Aorta (tissue), 5 donors: ENCODE results near the gene DESI2. TPM values are rescaled to one million over a fixed set of nuclear protein-coding genes. Genes with fewer than 3 reads are reported as not detected.

ENCODE experiments used
- ATAC-seq: fragments of 200-7000 bp; cut with Tn5 transposase; one replicate; pipeline ENCODE4 v1.9.1; 2022; ENCODE audit warnings: moderate library complexity; ENCODE audit not compliant: low FRiP score
- DNase-seq, 2 donors: peaks; one replicate each; pipeline ENCODE4 v3.0.0-alpha.2; 2020
- H3K27ac ChIP-seq, 2 donors: one replicate each; pipeline ENCODE4 v1.5.1; 2013; ENCODE audit warnings: low read length in 2 of 2, mild to moderate bottlenecking in 2 of 2, moderate library complexity in 2 of 2, control low read depth in 1 of 2, inconsistent platforms in 1 of 2, low read depth in 1 of 2
- H3K27me3 ChIP-seq, 2 donors: one replicate each; pipeline ENCODE4 v1.6.1; 2013; ENCODE audit warnings: control low read depth in 1 of 2, low read length in 1 of 2, mild to moderate bottlenecking in 1 of 2, moderate library complexity in 1 of 2; ENCODE audit not compliant: insufficient read depth in 2 of 2, control insufficient read depth in 1 of 2
- H3K36me3 ChIP-seq, 2 donors: one replicate each; pipeline ENCODE4 v1.6.1; 2013; ENCODE audit warnings: control low read depth in 1 of 2, low read length in 1 of 2, mild to moderate bottlenecking in 1 of 2; ENCODE audit not compliant: insufficient read depth in 2 of 2, control insufficient read depth in 1 of 2
- H3K4me1 ChIP-seq, 2 donors: one replicate each; pipeline ENCODE4 v1.6.1; 2013; ENCODE audit warnings: low read length in 2 of 2, control low read depth in 1 of 2, mild to moderate bottlenecking in 1 of 2, moderate library complexity in 1 of 2; ENCODE audit not compliant: insufficient read depth in 2 of 2, control insufficient read depth in 1 of 2
- H3K4me3 ChIP-seq, 2 donors: one replicate each; pipeline ENCODE4 v1.5.1; 2013; ENCODE audit warnings: low read length in 2 of 2, control low read depth in 1 of 2, mild to moderate bottlenecking in 1 of 2
- H3K9me3 ChIP-seq: one replicate; pipeline ENCODE4 v1.6.1; 2013; ENCODE audit warnings: mild to moderate bottlenecking, low read length; ENCODE audit not compliant: control insufficient read depth
- WGBS, 2 donors: extraction: QIAGEN DNeasy Blood & Tissue Kit; methylation state at CpG; one replicate each; pipeline ENCODE4 v1.1.7; 2013; 5-methylcytosine and 5-hydroxymethylcytosine counted together
- intact Hi-C, 2 donors: fragments of 100-400 bp; cut with DNase I; formaldehyde crosslinking; loops; one replicate each; pipeline versions ENCODE4 v1.14.2 to v1.15.0; 2022
- long read RNA-seq, 2 donors: library from polyadenylated mRNA; unstranded; transcript quantifications; one replicate each; pipeline ENCODE4 v2.0.0, GENCODE V29; 2020 to 2021
- polyA plus RNA-seq, 2 donors: library from polyadenylated mRNA; stranded (reverse); fragments of 200-250 nt; gene quantifications; one replicate each; pipeline ENCODE4 v1.2.3, GENCODE V29; 2013
- total RNA-seq, 2 donors: library from RNA; stranded (reverse); fragmentation: NEBNext Ultra II Directional; extraction: Animal tissue kit (Norgen Biotek cat#: 25700); gene quantifications; one replicate each; pipeline ENCODE4 v1.2.1, GENCODE V29; 2021
- donor health status: healthy with polysubstance abuse.
- donor health status: Bipolar disorder and iron deficiency.
- donor health status: DM: no; HTN: no; CAD: no.
- donor health status: DM: no; HTN: no; CAD: no.
- donor health status: DM: yes; HTN: yes; CAD: no.

Gene DESI2
- total RNA-seq (10 to 100 TPM; 35.4 to 38.4 TPM), polyA plus RNA-seq (10 to 100 TPM; 14.4 to 26.5 TPM)
- long read RNA-seq, donor 1, full-length matches to known transcripts, result 4 of 11 reads
- long read RNA-seq, donor 1, partial matches to known transcripts, result 1 of 11 reads
- long read RNA-seq, donor 1, other reads (novel, unspliced or antisense), result 6 of 11 reads
- long read RNA-seq, donor 2, full-length matches to known transcripts, result 29 of 52 reads
- long read RNA-seq, donor 2, partial matches to known transcripts, result 10 of 52 reads
- long read RNA-seq, donor 2, other reads (novel, unspliced or antisense), result 13 of 52 reads

- Histone ChIP-seq H3K27me3 (no peaks in the 10 kb centered on the region), H3K36me3 (no peaks in the 10 kb centered on the region), H3K9me3 (no peaks in the 10 kb centered on the region), H3K4me1 (peaks cover 3 to 4% of the 10 kb centered on the region in 2 donors), H3K27ac (peak within 1 kb of the TSS in 1 of 2 donors; percentile 68), H3K4me3 (peak within 1 kb of the TSS; percentile 54 to 77)
- WGBS, 2 donors, result 0% methylated on average over 55 to 81 of the region's 81 CpGs
- ATAC-seq, result peak; percentile 99
- intact Hi-C loops, result loop anchor here (2.0 to 10.0 kb wide), 4 partner anchors 144 to 201 kb away; partner anchors contain the start of genes COX20 (in 2 of the 2) and ADSS2 (in 1 of the 2)
- DNase-seq, result peak; percentile 99
Observed at GRCh38 chr1:244652623-244653438, at the start of gene DESI2. TSS of gene DESI2 (plus strand) at chr1:244653126. CDS start at chr1:244653314, 188 bp downstream.

GRCh38 chr1:244603498-244603897 is 49.4 kb upstream of the DESI2 start:
- no peak for DNase-seq

GRCh38 chr1:244605835-244606370 is 47.0 kb upstream of the DESI2 start:
- 83 to 85% methylated on average over 6 of the region's 6 CpGs for WGBS, 2 donors
- no peak for DNase-seq
- ATAC-seq, result no peak
- intact Hi-C loops, result no loop called here
- H3K36me3 ChIP-seq, result no peaks in the 10 kb centered on the region
- no peaks in the 10 kb centered on the region for H3K9me3 ChIP-seq
- no peak overlapping the region for H3K4me3 ChIP-seq
- H3K4me1 ChIP-seq, result no peaks in the 10 kb centered on the region
- H3K27me3 ChIP-seq, result no peaks in the 10 kb centered on the region
- no peak overlapping the region for H3K27ac ChIP-seq

More at GRCh38 chr1:244603498-244603897, 49.4 kb upstream of the DESI2 start:
- no peaks in the 10 kb centered on the region for H3K4me1 ChIP-seq
- no peak overlapping the region for H3K27ac ChIP-seq
- no peaks in the 10 kb centered on the region for H3K27me3 ChIP-seq
- no peak for ATAC-seq
- no peak overlapping the region for H3K4me3 ChIP-seq
- intact Hi-C loops, result loop anchor here (2.0 to 5.0 kb wide), 2 partner anchors 193 to 439 kb away; no protein-coding TSS in a partner anchor
- H3K36me3 ChIP-seq, result no peaks in the 10 kb centered on the region
- no peaks in the 10 kb centered on the region for H3K9me3 ChIP-seq

DNA sequence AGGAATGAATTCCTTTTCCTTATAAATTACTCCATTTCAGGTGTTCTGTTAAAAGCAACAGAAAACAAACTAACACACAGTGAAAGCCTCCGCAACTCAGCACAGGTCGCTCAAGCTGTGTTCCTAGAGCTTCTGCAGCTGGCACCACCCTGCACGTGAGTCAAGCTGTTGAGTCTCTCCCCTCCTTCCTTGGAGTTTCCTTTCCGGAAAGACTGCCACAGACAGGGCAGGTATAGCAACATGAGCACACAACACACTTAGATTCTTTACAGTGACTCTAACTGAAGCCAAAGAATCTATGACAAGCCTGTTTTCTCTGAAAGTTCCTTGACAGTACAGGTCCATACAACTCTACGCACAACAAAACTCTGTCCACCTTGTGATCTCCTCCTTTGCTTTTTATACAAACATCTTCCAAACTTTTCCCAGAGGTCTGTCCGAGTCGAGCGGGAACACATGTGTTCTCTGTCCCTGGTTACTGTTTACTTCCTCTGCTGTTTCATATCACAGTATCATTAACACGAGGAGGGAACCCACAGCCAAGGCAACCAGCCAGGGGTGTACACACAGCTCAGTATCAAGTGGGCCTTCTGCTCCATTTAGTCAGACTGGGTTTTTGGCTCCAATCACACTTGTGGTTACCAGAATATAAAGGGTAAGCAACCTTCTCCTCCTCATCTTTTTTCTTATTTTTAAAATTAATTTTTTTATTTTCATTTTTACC is 38.7 kb upstream of the DESI2 start:
- DNase-seq, result no peak
- 76 to 77% methylated on average over 9 of the region's 9 CpGs for WGBS, 2 donors
- Histone ChIP-seq H3K36me3 (no peaks in the 10 kb centered on the region), H3K9me3 (no peaks in the 10 kb centered on the region), H3K27me3 (no peaks in the 10 kb centered on the region), H3K4me3 (no peak overlapping the region), H3K27ac (no peak overlapping the region), H3K4me1 (no peaks in the 10 kb centered on the region)
- intact Hi-C loops, result no loop called here
- no peak for ATAC-seq

DNA sequence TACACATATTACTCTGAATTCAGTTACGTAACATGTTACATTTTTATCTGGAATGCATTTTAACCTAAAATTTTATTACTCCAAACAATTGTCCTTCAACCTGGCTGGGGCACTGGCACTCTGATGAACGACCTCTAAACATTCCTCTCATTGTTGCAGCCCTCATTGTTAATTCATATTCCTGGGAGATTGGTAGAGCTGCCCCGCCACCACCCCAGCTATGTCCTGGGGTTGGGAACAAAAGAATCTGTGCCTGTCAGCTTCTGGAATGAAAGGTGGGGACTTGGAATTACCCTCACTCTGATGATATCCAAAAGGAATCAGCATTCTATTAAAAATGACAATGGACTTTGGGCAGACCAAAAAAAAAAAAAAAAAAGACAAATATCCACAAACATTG is 38.0 kb upstream of the DESI2 start:
- intact Hi-C loops, result no loop called here
- H3K36me3 ChIP-seq, result no peaks in the 10 kb centered on the region
- WGBS, 2 donors, result 42 to 43% methylated on average over 3 of the region's 3 CpGs
- H3K4me1 ChIP-seq, result no peaks in the 10 kb centered on the region
- no peaks in the 10 kb centered on the region for H3K27me3 ChIP-seq
- no peak overlapping the region for H3K4me3 ChIP-seq
- DNase-seq (no peak), ATAC-seq (no peak)
- H3K27ac ChIP-seq, result no peak overlapping the region
- no peaks in the 10 kb centered on the region for H3K9me3 ChIP-seq

GRCh38 chr1:244615301-244615700 is 37.6 kb upstream of the DESI2 start:
- 88 to 91% methylated on average over 6 of the region's 6 CpGs for WGBS, 2 donors
- DNase-seq, result no peak
- Histone ChIP-seq H3K4me3 (no peak overlapping the region), H3K4me1 (no peaks in the 10 kb centered on the region), H3K36me3 (no peaks in the 10 kb centered on the region), H3K27ac (no peak overlapping the region), H3K27me3 (no peaks in the 10 kb centered on the region), H3K9me3 (no peaks in the 10 kb centered on the region)
- intact Hi-C loops, result no loop called here
- no peak for ATAC-seq

DNA sequence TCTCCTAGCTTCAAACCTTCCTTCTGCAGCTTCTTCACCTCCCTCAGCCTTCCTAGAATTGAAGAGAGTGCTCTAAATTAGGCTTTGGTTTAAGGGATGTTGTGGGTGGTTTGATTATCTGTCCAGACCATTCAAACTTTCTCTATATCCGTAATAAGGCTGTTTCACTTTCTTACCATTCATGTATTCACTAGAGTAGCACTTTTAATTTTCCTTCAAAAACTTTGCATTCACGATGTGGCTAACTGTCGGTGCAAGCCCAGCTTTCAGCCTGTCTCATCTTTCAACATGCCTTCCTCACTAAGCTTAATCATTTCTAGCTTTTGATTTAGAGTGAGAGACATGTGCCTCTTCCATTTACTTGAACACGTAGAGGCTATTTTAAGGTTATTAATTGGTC is 26.2 kb upstream of the DESI2 start:
- no peak for ATAC-seq
- Histone ChIP-seq H3K4me3 (no peak overlapping the region), H3K27ac (no peak overlapping the region), H3K36me3 (no peaks in the 10 kb centered on the region), H3K9me3 (no peaks in the 10 kb centered on the region), H3K4me1 (no peaks in the 10 kb centered on the region), H3K27me3 (no peaks in the 10 kb centered on the region)
- no peak for DNase-seq
- intact Hi-C loops, result no loop called here
- WGBS, 2 donors, result 77 to 88% methylated on average over 4 of the region's 4 CpGs

DNA sequence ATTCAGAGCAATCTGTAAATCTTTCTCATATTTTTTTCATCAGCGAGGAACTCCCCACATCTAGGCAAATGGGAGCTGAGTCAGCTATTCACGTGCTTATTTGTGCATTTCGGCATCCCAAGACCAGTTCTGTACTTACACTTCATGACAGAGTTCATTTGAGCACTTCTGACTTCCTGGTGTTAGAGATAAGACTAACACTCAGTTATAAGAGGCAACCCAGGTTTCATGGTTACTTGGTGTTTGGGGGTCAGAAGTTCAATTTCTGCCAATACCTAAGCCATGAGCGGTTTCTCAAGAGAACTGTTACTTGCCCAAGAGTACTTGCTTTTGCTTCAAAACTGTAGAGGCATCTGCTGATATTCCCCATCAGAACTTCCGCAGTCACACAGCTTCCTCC is 24.1 kb upstream of the DESI2 start:
- no peak overlapping the region for H3K27ac ChIP-seq
- H3K4me3 ChIP-seq, result no peak overlapping the region
- no peaks in the 10 kb centered on the region for H3K4me1 ChIP-seq
- H3K27me3 ChIP-seq, result no peaks in the 10 kb centered on the region
- ATAC-seq (no peak), DNase-seq (no peak)
- no peaks in the 10 kb centered on the region for H3K9me3 ChIP-seq
- intact Hi-C loops, result no loop called here
- H3K36me3 ChIP-seq, result no peaks in the 10 kb centered on the region
- WGBS, 2 donors, result 74 to 84% methylated on average over 5 of the region's 5 CpGs
